Upper lobe of right lung (tissue), 1 donor: Measurements from ENCODE around the gene GPR173. TPM values are rescaled to one million over a fixed set of nuclear protein-coding genes. Genes with fewer than 3 reads are reported as not detected.

Source experiments
- ATAC-seq: fragments of 200-7000 bp; cut with Tn5 transposase; one replicate; pipeline ENCODE4 v1.9.1; 2020; ENCODE audit warnings: mild to moderate bottlenecking, moderate library complexity
- DNase-seq: peaks from one replicate; pipeline ENCODE4 v3.0.0-alpha.2; 2020
- H3K27ac ChIP-seq: fragments of 200-600 bp; one replicate; pipeline ENCODE4 v1.8.0; 2022
- H3K27me3 ChIP-seq: fragments of 200-600 bp; one replicate; pipeline ENCODE4 v1.8.0; 2022; ENCODE audit warnings: mild to moderate bottlenecking
- H3K36me3 ChIP-seq: fragments of 200-600 bp; one replicate; pipeline ENCODE4 v1.8.0; 2022
- H3K4me1 ChIP-seq: fragments of 200-600 bp; one replicate; pipeline ENCODE4 v1.8.0; 2022
- H3K4me3 ChIP-seq: fragments of 200-600 bp; one replicate; pipeline ENCODE4 v1.8.0; 2022; ENCODE audit warnings: mild to moderate bottlenecking
- H3K9me3 ChIP-seq: fragments of 200-600 bp; one replicate; pipeline ENCODE4 v1.8.0; 2022
- intact Hi-C: fragments of 100-400 bp; cut with DNase I; formaldehyde crosslinking; loops from one replicate; pipeline ENCODE4 v1.11.0; 2022
- total RNA-seq: library from RNA; stranded (reverse); fragmentation: NEBNext Ultra II Directional; extraction: Animal tissue kit (Norgen Biotek cat#: 25700); gene quantifications from one replicate; pipeline ENCODE4 v1.2.1, GENCODE V29; 2021
- TF ChIP-seq, protein P1 (sequence below): fragments of 200-600 bp; IDR thresholded peaks from one replicate; pipeline ENCODE4 v1.8.0; 2022; ENCODE audit warnings: antibody characterized with exemption
- donor health status: DM: no; HTN: yes; CAD: no; lungs with severe emphysema.

GPR173 gene
- total RNA-seq, 1 donor from 2014 or later: 1.3 TPM

DNA sequence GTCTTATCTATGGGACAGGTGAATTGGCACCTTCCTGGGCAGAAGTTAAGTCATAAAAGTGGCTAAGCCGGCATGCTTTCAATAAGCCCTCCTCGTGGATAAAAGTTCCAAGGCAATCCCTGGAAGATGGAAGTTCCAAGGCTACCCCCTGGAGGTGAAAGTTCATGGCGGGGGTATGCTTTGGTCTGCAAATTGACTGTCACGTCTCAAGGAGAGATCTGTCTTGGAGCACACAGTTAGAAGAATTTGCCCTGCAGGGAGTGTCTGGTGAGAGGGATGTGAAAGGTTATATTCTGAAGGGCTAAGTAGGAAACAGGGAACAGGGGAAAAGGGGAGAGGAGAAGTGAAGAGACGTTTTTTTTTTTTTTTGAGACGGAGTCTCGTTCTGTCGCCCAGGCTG lies 26.2 kb upstream of the GPR173 start:
- DNase-seq (no peak), ATAC-seq (no peak)
- TF ChIP-seq, protein P1, sequence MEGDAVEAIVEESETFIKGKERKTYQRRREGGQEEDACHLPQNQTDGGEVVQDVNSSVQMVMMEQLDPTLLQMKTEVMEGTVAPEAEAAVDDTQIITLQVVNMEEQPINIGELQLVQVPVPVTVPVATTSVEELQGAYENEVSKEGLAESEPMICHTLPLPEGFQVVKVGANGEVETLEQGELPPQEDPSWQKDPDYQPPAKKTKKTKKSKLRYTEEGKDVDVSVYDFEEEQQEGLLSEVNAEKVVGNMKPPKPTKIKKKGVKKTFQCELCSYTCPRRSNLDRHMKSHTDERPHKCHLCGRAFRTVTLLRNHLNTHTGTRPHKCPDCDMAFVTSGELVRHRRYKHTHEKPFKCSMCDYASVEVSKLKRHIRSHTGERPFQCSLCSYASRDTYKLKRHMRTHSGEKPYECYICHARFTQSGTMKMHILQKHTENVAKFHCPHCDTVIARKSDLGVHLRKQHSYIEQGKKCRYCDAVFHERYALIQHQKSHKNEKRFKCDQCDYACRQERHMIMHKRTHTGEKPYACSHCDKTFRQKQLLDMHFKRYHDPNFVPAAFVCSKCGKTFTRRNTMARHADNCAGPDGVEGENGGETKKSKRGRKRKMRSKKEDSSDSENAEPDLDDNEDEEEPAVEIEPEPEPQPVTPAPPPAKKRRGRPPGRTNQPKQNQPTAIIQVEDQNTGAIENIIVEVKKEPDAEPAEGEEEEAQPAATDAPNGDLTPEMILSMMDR: no peak
- H3K36me3 ChIP-seq: no peaks in the 10 kb centered on the region
- no peak overlapping the region for H3K27ac ChIP-seq
- intact Hi-C loops: no loop called here
- H3K4me3 ChIP-seq: no peak overlapping the region
- H3K9me3 ChIP-seq: no peaks in the 10 kb centered on the region
- no peaks in the 10 kb centered on the region for H3K4me1 ChIP-seq
- no peaks in the 10 kb centered on the region for H3K27me3 ChIP-seq

DNA sequence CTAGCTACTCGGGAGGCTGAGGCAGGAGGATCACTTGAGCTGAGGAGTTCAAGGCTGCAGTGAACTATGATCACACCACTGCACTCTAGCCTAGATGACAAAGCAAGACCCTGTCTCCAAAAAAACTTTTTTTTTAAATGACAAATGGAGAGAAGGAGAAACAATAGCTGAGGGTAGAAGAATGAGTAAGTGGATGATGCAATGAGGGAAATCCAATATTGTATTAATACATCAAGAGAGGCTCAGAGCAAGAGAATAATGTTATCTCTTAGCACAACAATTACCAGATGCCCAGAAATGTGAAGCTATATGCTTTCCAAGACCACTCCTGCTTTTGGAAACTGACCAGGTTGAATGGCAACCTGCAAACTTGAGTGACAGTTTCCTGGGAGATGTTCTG lies 19.9 kb upstream of the GPR173 start:
- DNase-seq (no peak), ATAC-seq (no peak)
- H3K27me3 ChIP-seq: no peaks in the 10 kb centered on the region
- intact Hi-C loops: no loop called here
- H3K27ac ChIP-seq: no peak overlapping the region
- H3K9me3 ChIP-seq: no peaks in the 10 kb centered on the region
- no peak overlapping the region for H3K4me3 ChIP-seq
- TF ChIP-seq, protein P1: no peak
- no peaks in the 10 kb centered on the region for H3K36me3 ChIP-seq
- H3K4me1 ChIP-seq: no peaks in the 10 kb centered on the region

DNA sequence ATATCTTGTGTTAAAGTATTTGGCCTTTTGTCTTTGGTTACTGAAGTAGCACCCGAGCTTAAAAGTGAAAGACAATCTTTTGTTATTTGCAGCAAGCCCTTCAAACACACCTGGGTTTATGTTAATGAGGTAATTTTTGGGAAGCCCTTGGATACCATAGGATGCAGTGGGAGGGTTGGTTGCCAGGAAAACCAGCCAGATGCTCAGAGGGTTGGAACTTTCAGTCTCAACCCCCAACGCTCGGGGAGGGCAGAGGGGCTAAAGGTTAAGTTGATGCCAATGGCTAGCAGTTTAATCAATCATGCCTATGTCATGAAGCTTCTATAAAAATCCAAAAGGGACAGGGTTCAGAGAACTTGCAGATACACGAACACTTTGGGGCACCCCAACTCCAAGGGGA lies 17.2 kb upstream of the GPR173 start:
- DNase-seq (no peak), ATAC-seq (no peak)
- H3K4me3 ChIP-seq: no peak overlapping the region
- H3K4me1 ChIP-seq: no peaks in the 10 kb centered on the region
- no peaks in the 10 kb centered on the region for H3K9me3 ChIP-seq
- no peaks in the 10 kb centered on the region for H3K36me3 ChIP-seq
- intact Hi-C loops: no loop called here
- TF ChIP-seq, protein P1: no peak
- no peak overlapping the region for H3K27ac ChIP-seq
- H3K27me3 ChIP-seq: no peaks in the 10 kb centered on the region

DNA sequence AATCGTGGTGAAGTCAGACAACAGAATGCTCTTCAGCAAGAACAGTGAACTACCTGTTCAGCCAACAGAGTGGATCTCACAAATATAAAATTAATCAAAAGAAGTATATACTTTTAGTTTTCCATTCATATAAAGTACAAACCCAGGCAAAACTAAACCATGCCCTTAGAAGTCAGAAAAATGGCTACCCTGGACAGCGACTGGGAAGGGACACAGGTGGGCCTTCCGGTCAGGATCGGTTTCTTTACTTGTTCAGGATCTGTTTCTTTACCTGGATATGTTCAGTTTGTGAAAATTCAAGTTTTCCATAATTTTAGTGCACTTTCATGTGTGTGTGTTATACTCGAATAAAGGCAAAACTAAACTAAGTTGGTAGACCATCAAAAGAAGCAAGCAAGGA lies 12.4 kb upstream of the GPR173 start:
- intact Hi-C loops: no loop called here
- ATAC-seq: no peak
- no peak for DNase-seq
- H3K36me3 ChIP-seq: no peaks in the 10 kb centered on the region
- no peaks in the 10 kb centered on the region for H3K9me3 ChIP-seq
- no peak overlapping the region for H3K4me3 ChIP-seq
- no peaks in the 10 kb centered on the region for H3K27me3 ChIP-seq
- TF ChIP-seq, protein P1: no peak
- no peak overlapping the region for H3K27ac ChIP-seq
- no peaks in the 10 kb centered on the region for H3K4me1 ChIP-seq

DNA sequence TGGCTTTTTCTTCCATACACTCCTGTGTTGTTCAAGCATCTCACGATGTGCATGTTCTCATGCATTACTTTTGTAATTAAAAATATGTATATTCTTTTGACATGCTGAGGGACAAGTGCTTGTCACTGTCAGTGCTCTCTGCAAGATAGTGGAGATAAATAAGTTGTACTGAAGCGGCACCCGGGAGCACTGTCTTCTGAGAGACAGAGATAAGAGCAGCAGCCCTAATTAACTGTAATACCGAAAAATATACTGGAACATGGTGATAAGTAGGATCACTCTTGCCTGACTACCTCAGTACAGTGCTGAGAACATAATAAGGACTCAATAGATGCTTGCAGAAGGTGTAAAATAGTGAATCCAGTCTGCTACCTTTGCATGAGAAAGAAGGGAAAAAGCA lies 9.4 kb upstream of the GPR173 start:
- Histone ChIP-seq H3K4me3 (no peak overlapping the region), H3K36me3 (no peaks in the 10 kb centered on the region), H3K27me3 (no peaks in the 10 kb centered on the region), H3K4me1 (no peaks in the 10 kb centered on the region), H3K9me3 (no peaks in the 10 kb centered on the region), H3K27ac (no peak overlapping the region)
- DNase-seq (no peak), ATAC-seq (no peak)
- TF ChIP-seq, protein P1: no peak
- intact Hi-C loops: no loop called here

DNA sequence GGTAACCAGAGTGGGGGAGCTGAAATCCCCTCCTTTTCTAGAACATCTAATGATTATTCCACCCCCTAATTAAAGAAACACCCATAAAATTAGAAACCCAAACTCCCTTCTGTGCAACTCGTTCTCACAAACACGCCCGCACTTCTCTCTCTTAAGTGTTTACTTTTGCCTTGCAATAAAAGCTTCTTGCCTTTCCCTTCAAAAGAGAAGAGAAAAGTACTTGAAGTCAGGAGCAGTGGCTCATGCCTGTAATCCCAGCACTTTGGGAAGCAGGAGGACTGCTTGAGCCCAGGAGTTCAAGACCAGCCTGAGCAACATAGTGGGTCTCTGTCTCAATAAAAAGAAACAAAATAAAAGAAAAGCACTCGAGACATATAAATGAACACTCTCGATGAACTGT lies 3.6 kb upstream of the GPR173 start:
- ATAC-seq (peak; percentile 69), DNase-seq (no peak)
- no peaks in the 10 kb centered on the region for H3K27me3 ChIP-seq
- H3K4me3 ChIP-seq: no peak overlapping the region
- H3K36me3 ChIP-seq: no peaks in the 10 kb centered on the region
- no peaks in the 10 kb centered on the region for H3K4me1 ChIP-seq
- TF ChIP-seq, protein P1: no peak
- intact Hi-C loops: no loop called here
- no peak overlapping the region for H3K27ac ChIP-seq
- no peaks in the 10 kb centered on the region for H3K9me3 ChIP-seq
